NT2/D1 (cell line): ENCODE data around the gene HBEGF.

ENCODE experiments used
- SUZ12 ChIP-seq: IDR thresholded peaks from 2 replicates; pipeline ENCODE4 v1.6.1; 2011; ENCODE audit not compliant: insufficient read length, insufficient read depth; ENCODE audit errors: extremely low read depth
- YY1 ChIP-seq: IDR thresholded peaks from 2 replicates; pipeline ENCODE4 v1.6.1; 2011; ENCODE audit not compliant: insufficient read length, insufficient read depth
- ZNF274 ChIP-seq: IDR thresholded peaks from 2 replicates; pipeline ENCODE4 v1.6.1; 2011; ENCODE audit warnings: mild to moderate bottlenecking, low read depth, low read length

- no peak for TF ChIP-seq YY1
- TF ChIP-seq ZNF274: no peak
- TF ChIP-seq SUZ12: no peak
Observed at GRCh38 chr5:140322751-140323731, 23.4 kb downstream of the HBEGF start.
